Activated CD8-positive, alpha-beta memory T cell treated with anti-CD3 and anti-CD28 coated beads, Interleukin-2, amount 50 U/mL, for 48 hours (primary cell): ENCODE data around the gene GNB1L.

Experiments
- DNase-seq: peaks from one replicate; pipeline ENCODE4 v3.0.0-alpha.2; 2020

GNB1L gene

GRCh38 chr22:19859861-19860510 is 5.3 kb upstream of the GNB1L start:
- DNase-seq, result no peak

GRCh38 chr22:19857382-19857781 is 2.7 kb upstream of the GNB1L start:
- no peak for DNase-seq

- peak; percentile 86 for DNase-seq
Measured at GRCh38 chr22:19855504-19856409, 1.1 kb upstream of the GNB1L start.

- peak; percentile 67 for DNase-seq
Measured at GRCh38 chr22:19853879-19854777, 546 bp downstream of the GNB1L start.

- peak; percentile 50 for DNase-seq
Measured at GRCh38 chr22:19853058-19853878, 1.4 kb downstream of the GNB1L start.

GRCh38 chr22:19852177-19852781 is 2.4 kb downstream of the GNB1L start:
- peak; percentile 50 for DNase-seq

- DNase-seq, result peak; percentile 47
Measured at GRCh38 chr22:19851291-19852176, 3.1 kb downstream of the GNB1L start.

- DNase-seq, result no peak
Measured at GRCh38 chr22:19850763-19851109, 3.9 kb downstream of the GNB1L start.

- peak; percentile 53 for DNase-seq
Measured at GRCh38 chr22:19849835-19850762, 4.6 kb downstream of the GNB1L start.

GRCh38 chr22:19848298-19849224 is 6.1 kb downstream of the GNB1L start:
- DNase-seq, result peak; percentile 49

- no peak for DNase-seq
Measured at GRCh38 chr22:19847345-19847632, 7.4 kb downstream of the GNB1L start.

- DNase-seq, result peak; percentile 49
Measured at GRCh38 chr22:19846620-19847344, 7.9 kb downstream of the GNB1L start.

GRCh38 chr22:19845054-19845722 is 9.5 kb downstream of the GNB1L start:
- peak; percentile 49 for DNase-seq

- DNase-seq, result peak; percentile 57
Measured at GRCh38 chr22:19844377-19845053, 10.2 kb downstream of the GNB1L start.

- peak; percentile 53 for DNase-seq
Measured at GRCh38 chr22:19843857-19844376, 10.8 kb downstream of the GNB1L start.

- DNase-seq, result no peak
Measured at GRCh38 chr22:19843107-19843856, 11.4 kb downstream of the GNB1L start.
